K562 (cell line): ENCODE results near the gene C6orf47. TPM values are rescaled to one million over a fixed set of nuclear protein-coding genes. Genes with fewer than 3 reads are reported as not detected.
A peak's percentile ranks its signal among the peaks of the same experiment; 100 is the strongest.

Experiments
- ATF6 ChIP-seq: sonication (generic); formaldehyde crosslinking; IDR thresholded peaks from 2 replicates; pipeline ENCODE4 v1.4.0; 2020; ENCODE audit warnings: mild to moderate bottlenecking, missing genetic modification reagents
- CBFB ChIP-seq: sonication (generic); formaldehyde crosslinking; IDR thresholded peaks from 2 replicates; pipeline ENCODE4 v1.4.0; 2020; ENCODE audit warnings: mild to moderate bottlenecking, missing genetic modification reagents
- E2F4 ChIP-seq: sonication (generic); formaldehyde crosslinking; IDR thresholded peaks from 2 replicates; pipeline ENCODE4 v1.8.0; 2022; ENCODE audit warnings: mild to moderate bottlenecking, low read depth, missing genetic modification reagents
- GABPA ChIP-seq: fragments of 200-800 bp; sonication (Bioruptor generic); conservative IDR thresholded peaks from 2 replicates; pipeline ENCODE4 v1.6.1; 2016; ENCODE audit warnings: low read depth, missing genetic modification characterization, missing compliant biosample characterization
- GTF2F1 ChIP-seq: IDR thresholded peaks from 2 replicates; pipeline ENCODE4 v1.6.1; 2011; ENCODE audit warnings: low read depth, low read length, improper control_type of control experiment
- HINFP ChIP-seq: fragments of 450-650 bp; conservative IDR thresholded peaks from 2 replicates; pipeline ENCODE4 v1.6.1; 2016; ENCODE audit warnings: missing genetic modification characterization, low read depth, mild to moderate bottlenecking, control low read depth, missing compliant biosample characterization
- HLTF ChIP-seq: fragments of 450-650 bp; IDR thresholded peaks from 2 replicates; pipeline ENCODE4 v1.6.1; 2016
- HNRNPH1 ChIP-seq: fragments of 200-400 bp; formaldehyde crosslinking; optimal IDR thresholded peaks from 2 replicates; pipeline ENCODE3; 2017; ENCODE audit warnings: low read depth, mild to moderate bottlenecking, low read length, moderate library complexity
- ID3 ChIP-seq, 2 experiments: fragments of 250-450 bp in 1 of 2; fragments of 450-650 bp in 1 of 2; sonication (Bioruptor Pico) in 1 of 2; IDR thresholded peaks; 2 replicates each; pipeline versions ENCODE4 v1.6.1 to v1.8.0; 2016 to 2021; ENCODE audit warnings: mild to moderate bottlenecking in 2 of 2, moderate library complexity in 2 of 2, missing compliant biosample characterization in 1 of 2, missing genetic modification characterization in 1 of 2
- MEF2A ChIP-seq: IDR thresholded peaks from 2 replicates; pipeline ENCODE4 v1.6.1; 2011; ENCODE audit warnings: low read depth, mild to moderate bottlenecking, low read length, moderate library complexity; ENCODE audit not compliant: control insufficient read depth
- STAT6 ChIP-seq: sonication (generic); formaldehyde crosslinking; IDR thresholded peaks from 2 replicates; pipeline ENCODE4 v1.8.1; 2023; ENCODE audit warnings: mild to moderate bottlenecking, missing genetic modification reagents
- U2AF2 ChIP-seq: fragments of 200-400 bp; formaldehyde crosslinking; optimal IDR thresholded peaks from 2 replicates; pipeline ENCODE3; 2017; ENCODE audit warnings: low read depth, mild to moderate bottlenecking, low read length
- USF2 ChIP-seq: sonication (generic); formaldehyde crosslinking; IDR thresholded peaks from 2 replicates; pipeline ENCODE4 v1.5.0; 2020; ENCODE audit warnings: missing genetic modification reagents
- ZKSCAN8 ChIP-seq: fragments of 200-800 bp; sonication (Bioruptor generic); IDR thresholded peaks from 2 replicates; pipeline ENCODE4 v1.6.1; 2016; ENCODE audit warnings: missing genetic modification characterization, missing compliant biosample characterization
- ZNF24 ChIP-seq: fragments of 450-650 bp; IDR thresholded peaks from 2 replicates; pipeline ENCODE4 v1.6.1; 2016
- ZNF277 ChIP-seq: fragments of 250-450 bp; sonication (Bioruptor Pico); IDR thresholded peaks from 2 replicates; pipeline ENCODE4 v1.8.0; 2022; ENCODE audit warnings: inconsistent platforms, mild to moderate bottlenecking, moderate library complexity, borderline replicate concordance
- ZNF79 ChIP-seq: fragments of 250-450 bp; sonication (Bioruptor Pico); IDR thresholded peaks from 2 replicates; pipeline ENCODE4 v1.4.0; 2020; ENCODE audit warnings: low read depth, mild to moderate bottlenecking, moderate library complexity
- polyA plus RNA-seq, 8 experiments: library from polyadenylated mRNA; depleted of rRNA in 4 of 8; stranded (reverse) in 5 of 8; unstranded in 3 of 8; fragments of >200 nt; fragmentation: Nextera tagmentation in 2 of 8; fragmentation: Illumina TruSeq in 1 of 8; extraction: Ambion mirVana in 2 of 8; extraction: Trizol in 1 of 8; gene quantifications; 2 replicates each; pipeline versions ENCODE4 v1.2.1 to v1.2.3, GENCODE V29; 2011 to 2014; ENCODE audit warnings: inconsistent platforms in 1 of 8, missing spikeins in 1 of 8
- total RNA-seq, 7 experiments: library from RNA; depleted of rRNA in 6 of 7; stranded (reverse); fragments of >200 nt in 6 of 7; fragmentation: Illumina TruSeq in 2 of 7; extraction: Trizol in 2 of 7; gene quantifications; 2 replicates each; pipeline versions ENCODE4 v1.2.1 to v1.2.3, GENCODE V29; 2011 to 2021; ENCODE audit warnings: low replicate concordance in 1 of 7

C6orf47 gene
- total and polyA plus RNA-seq, 9 of the 15 experiments (the other 6 are each of a cell fraction or from before 2014, with no cell fraction given), result 0.14 to 43.8 (median 27.0) TPM

- TF ChIP-seq ZNF277 (no peak), ATF6 (0 out of 2 replicates have a peak, but pooled peaks have one; percentile 73), E2F4 (CRISPR knock-in tag) (0 out of 2 replicates have a peak, but pooled peaks have one; percentile 23), U2AF2 (no peak), ZNF79 (no peak), USF2 (CRISPR knock-in tag) (no peak), ID3 (CRISPR knock-in tag; IDR thresholded peaks at IDR 0.05) (no peak), ID3 (tag; IDR thresholded peaks at IDR 0.05) (no peak), ZNF24 (no peak), GTF2F1 (no peak), HINFP (tag) (no peak), GABPA (tag) (no peak), ZKSCAN8 (CRISPR knock-in tag) (no peak; the same call in 1 of the 2 replicates), STAT6 (CRISPR knock-in tag) (no peak), CBFB (CRISPR knock-in tag) (no peak), HNRNPH1 (no peak), MEF2A (no peak), HLTF (no peak)
Measured at GRCh38 chr6:31676322-31676903, 15.8 kb upstream of the C6orf47 start (continued).
